HG02798 (cell line): Measurements from ENCODE around the gene DQX1.

Source experiments
- ATAC-seq: cut with Tn5 transposase; IDR thresholded peaks from one replicate; pipeline ENCODE4 v1.9.1; 2021; ENCODE audit warnings: mild to moderate bottlenecking; ENCODE audit not compliant: unreplicated experiment, poor library complexity

DQX1 gene

GRCh38 chr2:74534411-74534810 lies 8.4 kb upstream of the DQX1 start:
- ATAC-seq, result no peak

GRCh38 chr2:74533464-74533863 lies 7.4 kb upstream of the DQX1 start:
- ATAC-seq, result no peak

- no peak for ATAC-seq
These were observed 6.2 kb upstream of the DQX1 start for GRCh38 chr2:74532222-74532621.

GRCh38 chr2:74531666-74532065 lies 5.6 kb upstream of the DQX1 start:
- no peak for ATAC-seq

GRCh38 chr2:74530239-74531187 lies 4.5 kb upstream of the DQX1 start:
- peak; percentile 31 for ATAC-seq

GRCh38 chr2:74529357-74530238 lies 3.6 kb upstream of the DQX1 start, which contains the start of the genes AUP1 and HTRA2:
AUP1 (minus strand) TSS chr2:74529706; CDS start chr2:74529629, 77 bp downstream.
HTRA2 (plus strand) TSS chr2:74529933; CDS start chr2:74530007, 74 bp downstream.
- peak; percentile 86 for ATAC-seq

- ATAC-seq, result peak; percentile 3
These were observed 2.7 kb upstream of the DQX1 start for GRCh38 chr2:74528600-74529356.

GRCh38 chr2:74527741-74528140 lies 1.7 kb upstream of the DQX1 start:
- ATAC-seq, result no peak

GRCh38 chr2:74526649-74527230 lies 709 bp upstream of the DQX1 start:
- no peak for ATAC-seq

- ATAC-seq, result no peak
These were observed 895 bp downstream of the DQX1 start for GRCh38 chr2:74524955-74525716.

GRCh38 chr2:74524005-74524404 lies 2.0 kb downstream of the DQX1 start:
- no peak for ATAC-seq

- ATAC-seq, result no peak
These were observed 3.5 kb downstream of the DQX1 start for GRCh38 chr2:74522516-74522915.

- no peak for ATAC-seq
These were observed 9.4 kb downstream of the DQX1 start for GRCh38 chr2:74516650-74517049.

GRCh38 chr2:74515981-74516633 lies 9.9 kb downstream of the DQX1 start:
- ATAC-seq, result peak; percentile 81

- no peak for ATAC-seq
These were observed 10.6 kb downstream of the DQX1 start for GRCh38 chr2:74515271-74515980.

- no peak for ATAC-seq
These were observed 11.4 kb downstream of the DQX1 start, which contains the start of gene TLX2 for GRCh38 chr2:74514368-74515270. TLX2 (plus strand) TSS chr2:74514450; CDS start chr2:74514807, 357 bp downstream.
